Measurements from ENCODE around the gene SLC5A5.

SLC5A5 gene

GRCh38 chr19:17841810-17842662 lies 29.7 kb upstream of the SLC5A5 start:
- Mint-ChIP-seq H3K4me3 (no peak overlapping the region), H3K9me3 (no peaks in the 10 kb centered on the region), H3K4me1 (peaks cover 48% of the 10 kb centered on the region), H3K27me3 (no peaks in the 10 kb centered on the region), H3K27ac (no peak overlapping the region)
- ATAC-seq (peak; percentile 52), DNase-seq (peak in 1 of 2 donors; percentile 52)

GRCh38 chr19:17842663-17843291 lies 29.0 kb upstream of the SLC5A5 start:
- DNase-seq (no peak), ATAC-seq (peak; percentile 25)
- no peak overlapping the region for H3K27ac Mint-ChIP-seq
- no peaks in the 10 kb centered on the region for H3K27me3 Mint-ChIP-seq
- H3K9me3 Mint-ChIP-seq = no peaks in the 10 kb centered on the region
- H3K4me1 Mint-ChIP-seq = peaks cover 47% of the 10 kb centered on the region
- H3K4me3 Mint-ChIP-seq = no peak overlapping the region

- no peaks in the 10 kb centered on the region for H3K27me3 Mint-ChIP-seq
- peaks cover 49% of the 10 kb centered on the region for H3K4me1 Mint-ChIP-seq
- ATAC-seq (no peak), DNase-seq (no peak)
- peak overlapping the region in 1 of 2 donors; percentile 68 for H3K27ac Mint-ChIP-seq
- H3K4me3 Mint-ChIP-seq = no peak overlapping the region
- no peaks in the 10 kb centered on the region for H3K9me3 Mint-ChIP-seq
Measured at GRCh38 chr19:17843292-17843827, 28.4 kb upstream of the SLC5A5 start.

GRCh38 chr19:17843908-17844490 lies 27.7 kb upstream of the SLC5A5 start:
- ATAC-seq = no peak
- DNase-seq = no peak
- Mint-ChIP-seq H3K27ac (peak overlapping the region in 1 of 2 donors; percentile 68), H3K27me3 (no peaks in the 10 kb centered on the region), H3K9me3 (no peaks in the 10 kb centered on the region), H3K4me1 (peaks cover 56% of the 10 kb centered on the region), H3K4me3 (peak overlapping the region in 1 of 2 donors; percentile 85)

- Mint-ChIP-seq H3K27me3 (no peaks in the 10 kb centered on the region), H3K9me3 (no peaks in the 10 kb centered on the region), H3K27ac (peak overlapping the region; percentile 72 to 78), H3K4me1 (peaks cover 69% of the 10 kb centered on the region), H3K4me3 (peak overlapping the region; percentile 85 to 87)
- ATAC-seq (no peak), DNase-seq (peak in 1 of 2 donors; percentile 53)
Measured at GRCh38 chr19:17846146-17846545, 25.6 kb upstream of the SLC5A5 start.

- peak; percentile 88 to 92 for DNase-seq
- Mint-ChIP-seq H3K27ac (peak within 1 kb of the TSS; percentile 98 to 99), H3K4me3 (peak within 1 kb of the TSS; percentile 87 to 93), H3K9me3 (peaks cover 0 to 7% of the 10 kb centered on the region in 2 donors), H3K4me1 (peaks cover 77% of the 10 kb centered on the region), H3K27me3 (no peaks in the 10 kb centered on the region)
- ATAC-seq = peak; percentile 91
Measured at GRCh38 chr19:17847538-17848366, 24.0 kb upstream of the SLC5A5 start, which contains the start of gene JAK3. TSS of gene JAK3 (minus strand) at chr19:17847982. CDS start at chr19:17844417, 3,565 bp downstream.

- H3K4me3 Mint-ChIP-seq = peak overlapping the region; percentile 87 to 93
- H3K4me1 Mint-ChIP-seq = peaks cover 69% of the 10 kb centered on the region
- H3K27ac Mint-ChIP-seq = peak overlapping the region; percentile 98 to 99
- DNase-seq (no peak), ATAC-seq (no peak)
- H3K27me3 Mint-ChIP-seq = no peaks in the 10 kb centered on the region
- peaks cover 0 to 7% of the 10 kb centered on the region in 2 donors for H3K9me3 Mint-ChIP-seq
Measured at GRCh38 chr19:17848595-17849292, 23.0 kb upstream of the SLC5A5 start.

- DNase-seq = no peak
- H3K27me3 Mint-ChIP-seq = no peaks in the 10 kb centered on the region
- H3K9me3 Mint-ChIP-seq = peaks cover 0 to 7% of the 10 kb centered on the region in 2 donors
- H3K4me3 Mint-ChIP-seq = no peak overlapping the region
- no peak for ATAC-seq
- H3K4me1 Mint-ChIP-seq = peaks cover 39% of the 10 kb centered on the region
- H3K27ac Mint-ChIP-seq = no peak overlapping the region
Measured at GRCh38 chr19:17854061-17854460, 17.7 kb upstream of the SLC5A5 start.

- peaks cover 0 to 7% of the 10 kb centered on the region in 2 donors for H3K9me3 Mint-ChIP-seq
- H3K4me1 Mint-ChIP-seq = peaks cover 39% of the 10 kb centered on the region
- no peaks in the 10 kb centered on the region for H3K27me3 Mint-ChIP-seq
- DNase-seq (peak; percentile 89 to 92), ATAC-seq (peak; percentile 48)
- no peak overlapping the region for H3K4me3 Mint-ChIP-seq
- H3K27ac Mint-ChIP-seq = peak overlapping the region; percentile 30 to 48
Measured at GRCh38 chr19:17855280-17856152, 16.2 kb upstream of the SLC5A5 start.

GRCh38 chr19:17859533-17860330 lies 12.0 kb upstream of the SLC5A5 start, which contains the start of gene RPL18A:
TSS of gene RPL18A (plus strand) at chr19:17859910. CDS start at chr19:17859957, 47 bp downstream.
- Mint-ChIP-seq H3K27me3 (no peaks in the 10 kb centered on the region), H3K4me1 (peaks cover 65% of the 10 kb centered on the region), H3K4me3 (peak within 1 kb of the TSS; percentile 93 to 99), H3K27ac (peak within 1 kb of the TSS; percentile 98 to 100), H3K9me3 (no peaks in the 10 kb centered on the region)
- ATAC-seq (peak; percentile 95), DNase-seq (peak; percentile 97 to 99)

GRCh38 chr19:17860331-17860992 lies 11.3 kb upstream of the SLC5A5 start:
- peaks cover 60% of the 10 kb centered on the region for H3K4me1 Mint-ChIP-seq

GRCh38 chr19:17860993-17861360 lies 10.8 kb upstream of the SLC5A5 start:
- Mint-ChIP-seq H3K27ac (peak overlapping the region; percentile 98 to 100), H3K9me3 (no peaks in the 10 kb centered on the region)
- no peak for ATAC-seq

More at GRCh38 chr19:17860331-17860992, 11.3 kb upstream of the SLC5A5 start:
- Mint-ChIP-seq H3K27me3 (no peaks in the 10 kb centered on the region), H3K4me3 (peak overlapping the region; percentile 93 to 99), H3K27ac (peak overlapping the region; percentile 98 to 100), H3K9me3 (no peaks in the 10 kb centered on the region)
- ATAC-seq (no peak), DNase-seq (no peak)

More at GRCh38 chr19:17860993-17861360, 10.8 kb upstream of the SLC5A5 start:
- DNase-seq = no peak
- Mint-ChIP-seq H3K4me3 (peak overlapping the region; percentile 93 to 99), H3K4me1 (peaks cover 56% of the 10 kb centered on the region), H3K27me3 (no peaks in the 10 kb centered on the region)
